ENCODE data around the gene PPP2R2B. TPM values are rescaled to one million over a fixed set of nuclear protein-coding genes. Genes with fewer than 3 reads are reported as not detected.

PPP2R2B gene
- total RNA-seq, 1 experiment from 2014 or later: not detected

- no TSS peak for BruUV-seq (replicated peaks)
- ChIA-PET RAD21 (ENCODE audit: low non-redundant PET in 1 of 2, low total read pairs in 2 of 2, uncharacterized antibody in 2 of 2, unreplicated experiment in 2 of 2) (no interaction called here), POLR2A (no interaction called here), CTCF (no interaction called here)
- Histone ChIP-seq H3K27me3 (ENCODE audit: insufficient read depth, low read length) (peaks cover 25% of the 10 kb centered on the region), H3K9me2 (ENCODE audit: insufficient read depth) (no peaks in the 10 kb centered on the region), H3K36me3 (ENCODE audit: control insufficient read depth in 1 of 2, insufficient read depth in 2 of 2, low read length in 2 of 2) (no peaks in the 10 kb centered on the region), H2AFZ (ENCODE audit: low read depth, low read length, poor library complexity, severe bottlenecking) (no peak overlapping the region), H3K9me3 (ENCODE audit: control insufficient read depth in 1 of 2, insufficient read depth in 1 of 2, low read depth in 1 of 2, low read length in 2 of 2) (no peaks in the 10 kb centered on the region), H3K9ac (ENCODE audit: low read length) (no peak overlapping the region), H3K4me2 (ENCODE audit: low read length) (no peak overlapping the region), H3K4me1 (ENCODE audit: control insufficient read depth in 1 of 2, insufficient read depth in 2 of 2, low read length in 2 of 2) (no peaks in the 10 kb centered on the region), H3K4me3 (replicated peaks in 1 of 2; ENCODE audit: low read depth in 1 of 2, low read length in 2 of 2) (no peak overlapping the region), H3K27ac (ENCODE audit: low read depth, low read length) (no peak overlapping the region), H4K20me1 (ENCODE audit: insufficient read depth) (no peaks in the 10 kb centered on the region), H3K79me2 (ENCODE audit: insufficient read depth, low read length) (no peaks in the 10 kb centered on the region)
- no peak for DNase-seq (ENCODE audit: low read depth, low spot score)
- intact Hi-C loops (cut with micrococcal nuclease): no loop called here
- no peak for ATAC-seq
- TF ChIP-seq TCF7L2 (IDR thresholded peaks at IDR 0.05; ENCODE audit: borderline replicate concordance, extremely low read depth, insufficient read depth, insufficient read length) (no peak), REST (IDR thresholded peaks at IDR 0.05; ENCODE audit: low read depth) (no peak), ZNF274 (IDR thresholded peaks at IDR 0.05; ENCODE audit: low read depth, low read length) (no peak), EZH2phosphoT487 (IDR thresholded peaks at IDR 0.05; ENCODE audit: borderline replicate concordance) (no peak), FOSL1 (IDR thresholded peaks at IDR 0.05; ENCODE audit: low read depth) (no peak), EGR1 (IDR thresholded peaks at IDR 0.05; ENCODE audit: low read depth) (no peak), SIN3A (IDR thresholded peaks at IDR 0.05; ENCODE audit: low read depth) (no peak), YY1 (IDR thresholded peaks at IDR 0.05; ENCODE audit: extremely low read depth, insufficient replicate concordance, low read depth, low read length) (no peak), MAX (IDR thresholded peaks at IDR 0.05) (no peak), ZFX (IDR thresholded peaks at IDR 0.05) (no peak), CTCF (IDR thresholded peaks at IDR 0.05 in 2 of 3, conservative IDR thresholded peaks at IDR 0.05 in 1 of 3; ENCODE audit: borderline replicate concordance in 1 of 3, insufficient read depth in 1 of 3, low read depth in 2 of 3, low read length in 2 of 3) (no peak)
These were observed 187.6 kb downstream of the PPP2R2B start for GRCh38 chr5:146690880-146691355.
